H9 (cell line): ENCODE results near the gene MCF2L2. TPM values are rescaled to one million over a fixed set of nuclear protein-coding genes. Genes with fewer than 3 reads are reported as not detected.

Experiments
- DNase-seq: peaks from one replicate; pipeline ENCODE4 v3.0.0-alpha.2; 2017
- H2AFZ ChIP-seq: one replicate; pipeline ENCODE4 v1.6.1; 2013; ENCODE audit warnings: mild to moderate bottlenecking, low read length, control low read depth, moderate library complexity
- H2AK5ac ChIP-seq: 2 replicates; pipeline ENCODE4 v1.6.1; 2013; ENCODE audit warnings: low read length, control low read depth, mixed read lengths; ENCODE audit not compliant: insufficient read length
- H2BK120ac ChIP-seq: one replicate; pipeline ENCODE4 v1.6.1; 2013; ENCODE audit warnings: low read depth, mild to moderate bottlenecking, low read length, control low read depth, inconsistent platforms; ENCODE audit not compliant: poor library complexity, severe bottlenecking
- H2BK12ac ChIP-seq: 2 replicates; pipeline ENCODE4 v1.6.1; 2013; ENCODE audit warnings: low read length, control low read depth, mixed read lengths, low read depth; ENCODE audit not compliant: insufficient read length
- H2BK15ac ChIP-seq: 2 replicates; pipeline ENCODE4 v1.6.1; 2013; ENCODE audit warnings: low read depth, low read length, control low read depth
- H2BK20ac ChIP-seq: one replicate; pipeline ENCODE4 v1.6.1; 2013; ENCODE audit warnings: low read depth, mild to moderate bottlenecking, low read length, control low read depth, inconsistent platforms; ENCODE audit not compliant: poor library complexity, severe bottlenecking
- H2BK5ac ChIP-seq: 2 replicates; pipeline ENCODE4 v1.6.1; 2013; ENCODE audit warnings: low read length, control low read depth, mixed read lengths; ENCODE audit not compliant: insufficient read length
- H3K14ac ChIP-seq: 2 replicates; pipeline ENCODE4 v1.6.1; 2013; ENCODE audit warnings: low read length, control low read depth; ENCODE audit not compliant: insufficient read depth
- H3K18ac ChIP-seq: 2 replicates; pipeline ENCODE4 v1.6.1; 2013; ENCODE audit warnings: low read depth, mild to moderate bottlenecking, mixed read lengths, low read length, control low read depth; ENCODE audit not compliant: insufficient read length
- H3K23ac ChIP-seq: 2 replicates; pipeline ENCODE4 v1.6.1; 2013; ENCODE audit warnings: low read length, control low read depth, mixed read lengths, low read depth; ENCODE audit not compliant: insufficient read length
- H3K23me2 ChIP-seq: 2 replicates; pipeline ENCODE4 v1.6.1; 2013; ENCODE audit warnings: low read depth, mild to moderate bottlenecking, mixed read lengths, low read length, control low read depth; ENCODE audit not compliant: insufficient read length, poor library complexity, severe bottlenecking
- H3K27ac ChIP-seq: 2 replicates; pipeline ENCODE4 v1.5.1; 2013; ENCODE audit warnings: low read length, control low read depth, mixed read lengths, low read depth; ENCODE audit not compliant: insufficient read length
- H3K27me3 ChIP-seq: 2 replicates; pipeline ENCODE4 v1.6.1; 2013; ENCODE audit warnings: low read length, control low read depth, inconsistent platforms; ENCODE audit not compliant: insufficient read depth
- H3K4ac ChIP-seq: 2 replicates; pipeline ENCODE4 v1.6.1; 2013; ENCODE audit warnings: low read depth, mild to moderate bottlenecking, control low read depth, inconsistent platforms, low read length, moderate library complexity
- H3K4me1 ChIP-seq: 2 replicates; pipeline ENCODE4 v1.6.1; 2013; ENCODE audit warnings: low read length, control low read depth, inconsistent platforms; ENCODE audit not compliant: insufficient read depth
- H3K4me2 ChIP-seq: 2 replicates; pipeline ENCODE4 v1.6.1; 2013; ENCODE audit warnings: low read length, control low read depth, mixed read lengths; ENCODE audit not compliant: insufficient read length, insufficient read depth
- H3K56ac ChIP-seq: 2 replicates; pipeline ENCODE4 v1.6.1; 2013; ENCODE audit warnings: low read depth, mild to moderate bottlenecking, mixed read lengths, low read length, control low read depth; ENCODE audit not compliant: insufficient read length
- H3K79me1 ChIP-seq: 2 replicates; pipeline ENCODE4 v1.6.1; 2013; ENCODE audit warnings: low read depth, mild to moderate bottlenecking, moderate library complexity, low read length, control low read depth, inconsistent platforms; ENCODE audit not compliant: insufficient read depth, poor library complexity, severe bottlenecking
- H3K79me2 ChIP-seq: 2 replicates; pipeline ENCODE4 v1.6.1; 2013; ENCODE audit warnings: low read length, control low read depth, inconsistent platforms; ENCODE audit not compliant: insufficient read depth
- H3K9ac ChIP-seq: 2 replicates; pipeline ENCODE4 v1.6.1; 2013; ENCODE audit warnings: low read length, control low read depth, mixed read lengths; ENCODE audit not compliant: insufficient read length; ENCODE audit errors: extremely low read depth
- H3K9me3 ChIP-seq: one replicate; pipeline ENCODE4 v1.6.1; 2013; ENCODE audit warnings: low read depth, low read length, inconsistent platforms; ENCODE audit not compliant: control insufficient read depth
- H3T11ph ChIP-seq: one replicate; pipeline ENCODE4 v1.6.1; 2013; ENCODE audit warnings: mild to moderate bottlenecking, low read length, control low read depth, inconsistent platforms
- H4K20me1 ChIP-seq: one replicate; pipeline ENCODE4 v1.6.1; 2013; ENCODE audit not compliant: control insufficient read depth, insufficient read length, insufficient read depth
- H4K5ac ChIP-seq: 2 replicates; pipeline ENCODE4 v1.6.1; 2013; ENCODE audit warnings: low read depth, mild to moderate bottlenecking, mixed read lengths, low read length, control low read depth; ENCODE audit not compliant: insufficient read length
- H4K8ac ChIP-seq: replicated peaks from 2 replicates; pipeline ENCODE4 v1.6.1; 2013; ENCODE audit warnings: low read length, control low read depth, mixed read lengths, low read depth; ENCODE audit not compliant: insufficient read length
- H4K91ac ChIP-seq: 2 replicates; pipeline ENCODE4 v1.6.1; 2013; ENCODE audit warnings: low read depth, mild to moderate bottlenecking, moderate library complexity, mixed read lengths, low read length, control low read depth; ENCODE audit not compliant: insufficient read length
- H3K27ac Mint-ChIP-seq, 3 experiments: 2 replicates in 2 of 3; 3 replicates in 1 of 3; pipeline ENCODE4 v1.8.0; 2020 to 2021; ENCODE audit warnings: mixed read lengths in 3 of 3, mild to moderate bottlenecking in 1 of 3, moderate library complexity in 1 of 3
- H3K27me3 Mint-ChIP-seq: 2 replicates; pipeline ENCODE4 v1.8.0; 2021; ENCODE audit warnings: low read depth, mild to moderate bottlenecking, moderate library complexity, mixed read lengths
- H3K36me3 Mint-ChIP-seq, 3 experiments: 2 replicates in 2 of 3; 3 replicates in 1 of 3; pipeline ENCODE4 v1.8.0; 2020 to 2021; ENCODE audit warnings: low read depth in 3 of 3, mixed read lengths in 3 of 3; ENCODE audit not compliant: insufficient read depth in 1 of 3
- H3K4me1 Mint-ChIP-seq, 2 experiments: 2 replicates each; pipeline ENCODE4 v1.8.0; 2020; ENCODE audit warnings: mixed read lengths in 2 of 2
- H3K4me3 Mint-ChIP-seq, 2 experiments: 2 replicates in 1 of 2; 3 replicates in 1 of 2; pipeline ENCODE4 v1.8.0; 2020 to 2021; ENCODE audit warnings: mild to moderate bottlenecking in 2 of 2, mixed read lengths in 2 of 2, moderate library complexity in 1 of 2
- H3K9me3 Mint-ChIP-seq, 2 experiments: 2 replicates in 1 of 2; 3 replicates in 1 of 2; pipeline ENCODE4 v1.8.0; 2020; ENCODE audit warnings: mild to moderate bottlenecking in 2 of 2, mixed read lengths in 2 of 2, moderate library complexity in 1 of 2
- CTCF ChIP-seq: fragments of 200-600 bp; sonication (generic); conservative IDR thresholded peaks from 3 replicates; pipeline ENCODE4 v1.8.0; 2021; ENCODE audit warnings: antibody characterized with exemption, mild to moderate bottlenecking
- WGBS: extraction: QIAGEN DNeasy Blood & Tissue Kit; methylation state at CpG from one replicate; pipeline ENCODE4 v1.1.7; 2013; ENCODE audit warnings: missing lambda C conversion rate, low lambda C conversion rate, mixed read lengths; ENCODE audit not compliant: insufficient read length; ENCODE audit errors: extremely low coverage; 5-methylcytosine and 5-hydroxymethylcytosine counted together
- total RNA-seq: library from RNA; stranded (reverse); gene quantifications from 2 replicates; pipeline ENCODE4 v1.2.1, GENCODE V29; 2021

Gene MCF2L2
- total RNA-seq, 1 experiment from 2014 or later: 6.4 TPM

- H3K27ac Mint-ChIP-seq: no peak overlapping the region
- Histone ChIP-seq H2BK120ac (no peak overlapping the region), H4K91ac (no peak overlapping the region), H3K79me2 (no peaks in the 10 kb centered on the region; the same call in 1 of the 2 replicates), H3K56ac (no peak overlapping the region), H3K4ac (no peak overlapping the region), H3K23ac (no peak overlapping the region), H2BK15ac (no peak overlapping the region), H2BK20ac (no peak overlapping the region), H3K23me2 (no peaks in the 10 kb centered on the region), H3K9me3 (no peaks in the 10 kb centered on the region), H3K4me1 (no peaks in the 10 kb centered on the region), H4K5ac (no peak overlapping the region), H2BK5ac (no peak overlapping the region), H3K14ac (no peak overlapping the region), H2BK12ac (no peak overlapping the region), H3K27ac (no peak overlapping the region), H3K4me2 (no peak overlapping the region), H3K27me3 (no peaks in the 10 kb centered on the region), H2AFZ (no peak overlapping the region), H4K20me1 (no peaks in the 10 kb centered on the region), H2AK5ac (no peak overlapping the region), H3K9ac (no peak overlapping the region), H3K18ac (no peak overlapping the region), H3K79me1 (no peaks in the 10 kb centered on the region), H3T11ph (no peak overlapping the region), H4K8ac (no peak overlapping the region)
- no peak overlapping the region for H3K4me3 Mint-ChIP-seq
- TF ChIP-seq CTCF: no peak
- H3K4me1 Mint-ChIP-seq: peaks cover under 1 to 9% of the 10 kb centered on the region in 2 experiments
- no peaks in the 10 kb centered on the region for H3K27me3 Mint-ChIP-seq
- no peak for DNase-seq
- no CpG with 5 or more reads among the region's 4 CpGs for WGBS
- no peaks in the 10 kb centered on the region for H3K9me3 Mint-ChIP-seq
- peaks cover 9 to 36% (median 32%) of the 10 kb centered on the region in 3 experiments for H3K36me3 Mint-ChIP-seq
These were observed 25.6 kb upstream of the MCF2L2 start for GRCh38 chr3:183454064-183454463.
